Peyer's patch (tissue), 4 donors: ENCODE data around the gene PLA2G4E. TPM values are rescaled to one million over a fixed set of nuclear protein-coding genes. Genes with fewer than 3 reads are reported as not detected.

Experiments used
- DNase-seq, 3 donors: peaks; one replicate each; pipeline ENCODE4 v3.0.0-alpha.2; 2017 to 2019
- H3K27ac ChIP-seq, 4 donors: fragments of 200-600 bp; sonication (generic); one replicate each; pipeline ENCODE4 v1.5.1; 2016 to 2019
- H3K27me3 ChIP-seq, 2 donors: fragments of 200-600 bp; sonication (generic); one replicate each; pipeline ENCODE4 v1.5.1; 2019
- H3K36me3 ChIP-seq, 3 donors: fragments of 200-600 bp; sonication (generic); one replicate each; pipeline ENCODE4 v1.5.1; 2016 to 2019
- H3K4me1 ChIP-seq, 4 donors: fragments of 200-600 bp; sonication (generic); one replicate each; pipeline ENCODE4 v1.5.1; 2016 to 2019
- H3K4me3 ChIP-seq, 4 donors: fragments of 200-600 bp; sonication (generic); 1 replicate in 3 of 4; 2 replicates in 1 of 4; pipeline ENCODE4 v1.5.1; 2016 to 2019; ENCODE audit warnings: mild to moderate bottlenecking in 1 of 4
- H3K9me3 ChIP-seq, 4 donors: fragments of 200-600 bp; sonication (generic); one replicate each; pipeline ENCODE4 v1.5.1; 2016 to 2019; ENCODE audit warnings: mild to moderate bottlenecking in 1 of 4
- POLR2A ChIP-seq, 2 donors: fragments of 450-650 bp; IDR thresholded peaks; one replicate each; pipeline ENCODE4 v1.5.1; 2017; ENCODE audit warnings: antibody characterized with exemption in 2 of 2, mild to moderate bottlenecking in 2 of 2, moderate library complexity in 2 of 2
- total RNA-seq, 4 donors: library from RNA; depleted of rRNA; stranded (reverse); fragments of >200 nt; gene quantifications; one replicate each; pipeline ENCODE4 v1.1.0, GENCODE V29; 2016
- TF ChIP-seq, protein P1 (sequence below), 6 experiments: fragments of 450-650 bp in 4 of 6; fragments of 200-600 bp in 2 of 6; sonication (generic) in 1 of 6; IDR thresholded peaks; one replicate each; pipeline ENCODE4 v1.5.1; 2017 to 2019; ENCODE audit warnings: antibody characterized with exemption in 6 of 6, mild to moderate bottlenecking in 3 of 6, moderate library complexity in 1 of 6

PLA2G4E gene
- total RNA-seq, 4 donors from 2014 or later, result 1.5 TPM; not detected in 3

- H3K27ac ChIP-seq, result peak overlapping the region; percentile 1 to 95 (median 52)
- H3K4me3 ChIP-seq, result peak overlapping the region in 2 of 4 donors; percentile 95 to 96
- no peaks in the 10 kb centered on the region for H3K36me3 ChIP-seq
- no peaks in the 10 kb centered on the region for H3K9me3 ChIP-seq
- H3K27me3 ChIP-seq, result no peaks in the 10 kb centered on the region
- peaks cover 0 to 36% (median 3%) of the 10 kb centered on the region in 4 donors for H3K4me1 ChIP-seq
- DNase-seq, result peak in 2 of 3 donors; percentile 31 to 64
- peak; percentile 32 to 34 for TF ChIP-seq POLR2A (IDR thresholded peaks at IDR 0.05)
- TF ChIP-seq, protein P1, sequence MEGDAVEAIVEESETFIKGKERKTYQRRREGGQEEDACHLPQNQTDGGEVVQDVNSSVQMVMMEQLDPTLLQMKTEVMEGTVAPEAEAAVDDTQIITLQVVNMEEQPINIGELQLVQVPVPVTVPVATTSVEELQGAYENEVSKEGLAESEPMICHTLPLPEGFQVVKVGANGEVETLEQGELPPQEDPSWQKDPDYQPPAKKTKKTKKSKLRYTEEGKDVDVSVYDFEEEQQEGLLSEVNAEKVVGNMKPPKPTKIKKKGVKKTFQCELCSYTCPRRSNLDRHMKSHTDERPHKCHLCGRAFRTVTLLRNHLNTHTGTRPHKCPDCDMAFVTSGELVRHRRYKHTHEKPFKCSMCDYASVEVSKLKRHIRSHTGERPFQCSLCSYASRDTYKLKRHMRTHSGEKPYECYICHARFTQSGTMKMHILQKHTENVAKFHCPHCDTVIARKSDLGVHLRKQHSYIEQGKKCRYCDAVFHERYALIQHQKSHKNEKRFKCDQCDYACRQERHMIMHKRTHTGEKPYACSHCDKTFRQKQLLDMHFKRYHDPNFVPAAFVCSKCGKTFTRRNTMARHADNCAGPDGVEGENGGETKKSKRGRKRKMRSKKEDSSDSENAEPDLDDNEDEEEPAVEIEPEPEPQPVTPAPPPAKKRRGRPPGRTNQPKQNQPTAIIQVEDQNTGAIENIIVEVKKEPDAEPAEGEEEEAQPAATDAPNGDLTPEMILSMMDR (IDR thresholded peaks at IDR 0.05), result no peak
Measured at GRCh38 chr15:41969851-41970431, 50.9 kb downstream of the PLA2G4E start.

DNA sequence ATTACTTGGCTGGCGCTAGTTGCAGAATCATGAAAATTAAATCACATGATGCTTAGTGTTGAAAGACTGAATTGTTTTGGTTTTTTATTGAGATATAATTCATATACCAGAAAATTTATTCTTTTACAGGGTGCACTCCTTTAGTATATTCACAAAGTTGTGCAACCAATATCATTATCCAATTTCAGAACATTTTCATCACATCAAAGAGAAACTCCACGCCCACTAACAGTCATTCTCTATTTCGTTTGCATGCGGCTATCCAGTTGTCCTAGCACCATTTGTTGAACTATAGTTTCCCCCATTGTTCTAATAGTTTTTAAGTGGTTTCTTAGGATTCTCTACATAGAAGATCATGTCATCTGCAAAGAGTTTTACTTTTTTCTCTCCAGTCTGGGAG lies 52.1 kb downstream of the PLA2G4E start:
- peak overlapping the region in 1 of 4 donors; percentile 10 for H3K27ac ChIP-seq
- H3K4me3 ChIP-seq, result no peak overlapping the region
- no peaks in the 10 kb centered on the region for H3K27me3 ChIP-seq
- DNase-seq, result no peak
- H3K4me1 ChIP-seq, result peaks cover 0 to 36% (median 3%) of the 10 kb centered on the region in 4 donors
- no peak for TF ChIP-seq POLR2A (IDR thresholded peaks at IDR 0.05)
- TF ChIP-seq, protein P1 (IDR thresholded peaks at IDR 0.05), result no peak
- H3K9me3 ChIP-seq, result no peaks in the 10 kb centered on the region
- H3K36me3 ChIP-seq, result no peaks in the 10 kb centered on the region

DNA sequence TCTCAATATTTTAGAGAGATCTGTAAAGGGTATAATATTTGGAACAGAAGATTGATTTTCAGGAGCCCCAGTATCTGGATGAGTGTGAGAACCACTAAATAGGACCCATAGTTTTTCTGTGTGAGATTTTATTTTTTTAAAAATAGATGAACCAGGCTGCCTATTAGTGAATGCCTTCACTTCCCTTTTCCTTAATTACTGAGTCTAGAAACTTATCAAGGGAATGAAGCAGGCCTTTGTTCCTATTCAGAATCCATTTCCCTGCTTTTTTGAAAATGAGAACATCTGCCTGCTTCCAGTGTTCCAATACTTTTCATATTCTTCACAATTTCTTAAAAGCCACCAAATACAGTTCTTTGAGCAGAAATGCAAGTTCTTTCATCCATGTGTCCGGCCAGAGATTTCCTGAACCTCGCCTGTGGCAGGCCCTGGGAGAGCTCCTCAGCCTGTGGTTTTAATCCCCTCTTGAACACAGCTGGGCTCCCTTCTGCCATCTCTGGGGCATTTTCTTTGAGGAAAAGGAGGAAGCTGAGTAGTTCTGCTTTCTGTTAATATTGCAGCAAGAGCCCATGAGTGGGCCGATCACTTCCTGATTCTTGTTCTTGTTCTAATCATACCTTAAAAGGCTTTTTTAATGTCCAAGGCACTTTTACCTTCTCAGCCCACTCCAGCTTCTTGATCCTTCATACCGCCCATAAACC lies 53.2 kb downstream of the PLA2G4E start:
- DNase-seq, result peak in 2 of 3 donors; percentile 65 to 66
- no peak overlapping the region for H3K4me3 ChIP-seq
- TF ChIP-seq, protein P1 (IDR thresholded peaks at IDR 0.05), result no peak
- TF ChIP-seq POLR2A (IDR thresholded peaks at IDR 0.05), result no peak
- no peaks in the 10 kb centered on the region for H3K27me3 ChIP-seq
- peaks cover 0 to 36% (median 3%) of the 10 kb centered on the region in 4 donors for H3K4me1 ChIP-seq
- peak overlapping the region in 1 of 4 donors; percentile 8 for H3K27ac ChIP-seq
- H3K9me3 ChIP-seq, result no peaks in the 10 kb centered on the region
- H3K36me3 ChIP-seq, result no peaks in the 10 kb centered on the region

- DNase-seq, result peak in 1 of 3 donors; percentile 18
- H3K27ac ChIP-seq, result peak overlapping the region in 2 of 4 donors; percentile 7 to 42
Measured at GRCh38 chr15:41966920-41967465, 53.8 kb downstream of the PLA2G4E start.

GRCh38 chr15:41966414-41966812 lies 54.4 kb downstream of the PLA2G4E start:
- no peaks in the 10 kb centered on the region for H3K36me3 ChIP-seq
- H3K4me3 ChIP-seq, result no peak overlapping the region
- TF ChIP-seq, protein P1 (IDR thresholded peaks at IDR 0.05), result no peak
- TF ChIP-seq POLR2A (IDR thresholded peaks at IDR 0.05), result no peak
- DNase-seq, result peak in 1 of 3 donors; percentile 19
- H3K27me3 ChIP-seq, result no peaks in the 10 kb centered on the region
- H3K9me3 ChIP-seq, result no peaks in the 10 kb centered on the region
- peak overlapping the region in 1 of 4 donors; percentile 7 for H3K27ac ChIP-seq
- H3K4me1 ChIP-seq, result peaks cover 0 to 36% (median 3%) of the 10 kb centered on the region in 4 donors

More at GRCh38 chr15:41966920-41967465, 53.8 kb downstream of the PLA2G4E start:
- Histone ChIP-seq H3K27me3 (no peaks in the 10 kb centered on the region), H3K9me3 (no peaks in the 10 kb centered on the region), H3K4me1 (peaks cover 0 to 36% (median 3%) of the 10 kb centered on the region in 4 donors), H3K4me3 (no peak overlapping the region), H3K36me3 (no peaks in the 10 kb centered on the region)
- TF ChIP-seq POLR2A (IDR thresholded peaks at IDR 0.05), result no peak
- TF ChIP-seq, protein P1 (IDR thresholded peaks at IDR 0.05), result no peak
